Retinal pigment epithelial cell (primary cell): ENCODE measurements around the gene TRIM13.

Experiments
- DNase-seq: peaks from one replicate; pipeline ENCODE4 v3.0.0-alpha.2; 2010; ENCODE audit warnings: low read depth
- H3K4me3 ChIP-seq: 2 replicates; pipeline ENCODE4 v1.5.1; 2011; ENCODE audit warnings: mild to moderate bottlenecking, low read length, control low read depth, moderate library complexity
- TF ChIP-seq, protein P1 (sequence below): conservative IDR thresholded peaks from 2 replicates; pipeline ENCODE4 v1.5.1; 2011; ENCODE audit warnings: low read depth, low read length, control low read depth, inconsistent platforms

The TRIM13 gene

DNA sequence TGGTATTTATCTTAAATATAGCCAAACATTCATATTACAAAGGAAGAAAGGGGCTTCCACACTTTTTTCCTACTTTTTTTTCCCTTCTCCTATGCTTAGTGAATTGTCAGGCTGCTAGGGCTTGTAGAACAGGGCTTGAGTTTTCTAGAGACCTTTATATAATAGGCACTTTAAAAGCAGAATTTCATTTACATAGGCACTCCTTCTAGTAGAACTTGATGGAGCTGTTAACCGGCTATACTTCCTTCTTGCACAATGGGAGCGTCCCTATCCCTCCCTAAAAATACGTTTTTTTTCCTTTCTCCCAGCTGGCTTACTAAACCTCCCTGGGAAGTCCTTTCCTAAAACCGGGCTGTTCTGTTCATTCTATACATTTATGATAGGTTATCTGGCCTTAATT is 1.1 kb downstream of the TRIM13 start:
- TF ChIP-seq, protein P1, sequence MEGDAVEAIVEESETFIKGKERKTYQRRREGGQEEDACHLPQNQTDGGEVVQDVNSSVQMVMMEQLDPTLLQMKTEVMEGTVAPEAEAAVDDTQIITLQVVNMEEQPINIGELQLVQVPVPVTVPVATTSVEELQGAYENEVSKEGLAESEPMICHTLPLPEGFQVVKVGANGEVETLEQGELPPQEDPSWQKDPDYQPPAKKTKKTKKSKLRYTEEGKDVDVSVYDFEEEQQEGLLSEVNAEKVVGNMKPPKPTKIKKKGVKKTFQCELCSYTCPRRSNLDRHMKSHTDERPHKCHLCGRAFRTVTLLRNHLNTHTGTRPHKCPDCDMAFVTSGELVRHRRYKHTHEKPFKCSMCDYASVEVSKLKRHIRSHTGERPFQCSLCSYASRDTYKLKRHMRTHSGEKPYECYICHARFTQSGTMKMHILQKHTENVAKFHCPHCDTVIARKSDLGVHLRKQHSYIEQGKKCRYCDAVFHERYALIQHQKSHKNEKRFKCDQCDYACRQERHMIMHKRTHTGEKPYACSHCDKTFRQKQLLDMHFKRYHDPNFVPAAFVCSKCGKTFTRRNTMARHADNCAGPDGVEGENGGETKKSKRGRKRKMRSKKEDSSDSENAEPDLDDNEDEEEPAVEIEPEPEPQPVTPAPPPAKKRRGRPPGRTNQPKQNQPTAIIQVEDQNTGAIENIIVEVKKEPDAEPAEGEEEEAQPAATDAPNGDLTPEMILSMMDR, result no peak
- peak overlapping the region; percentile 71 for H3K4me3 ChIP-seq
- DNase-seq, result no peak

DNA sequence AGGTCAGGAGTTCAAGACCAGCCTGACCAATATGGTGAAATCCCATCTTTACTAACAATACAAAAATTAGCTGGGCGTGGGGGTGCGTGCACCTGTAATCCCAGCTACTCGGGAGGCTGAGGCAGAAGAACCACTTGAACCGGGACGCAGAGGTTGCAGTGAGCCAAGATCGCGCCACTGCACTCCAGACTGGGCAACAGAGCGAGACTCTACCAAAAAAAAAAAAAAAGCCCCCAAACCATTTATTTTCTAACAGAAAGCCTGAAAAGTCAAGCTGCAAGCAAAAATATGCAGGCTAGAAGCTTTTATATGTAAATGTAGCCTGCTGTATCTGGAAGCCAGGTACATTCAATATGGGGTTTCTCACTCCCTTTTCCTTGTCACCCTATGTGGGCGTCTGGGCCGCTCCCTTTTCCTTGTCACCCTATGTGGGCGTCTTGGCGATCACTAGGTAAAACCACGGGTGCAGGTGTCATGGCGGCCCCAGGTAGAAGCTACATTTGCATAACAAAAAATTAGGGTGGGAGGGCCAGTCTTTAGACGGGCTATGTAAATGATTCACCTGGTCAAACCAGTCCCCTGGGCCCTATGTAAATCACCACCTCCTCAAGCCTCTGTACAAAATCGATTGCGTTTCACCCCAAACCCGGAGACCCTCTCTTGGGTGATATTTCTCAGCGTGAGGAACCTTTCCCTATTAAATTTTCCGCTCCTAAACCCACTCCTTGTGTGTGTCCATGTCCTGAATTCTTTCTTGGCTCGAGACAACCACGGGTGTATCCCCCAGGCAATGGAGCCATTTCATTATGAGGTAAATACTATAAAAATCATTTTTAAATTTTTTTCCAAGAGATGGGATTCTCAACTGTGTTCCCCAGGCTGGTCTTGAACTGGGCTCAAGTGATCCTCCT is 2.1 kb downstream of the TRIM13 start:
- DNase-seq, result no peak
- TF ChIP-seq, protein P1, result no peak
- H3K4me3 ChIP-seq, result peak overlapping the region; percentile 71

DNA sequence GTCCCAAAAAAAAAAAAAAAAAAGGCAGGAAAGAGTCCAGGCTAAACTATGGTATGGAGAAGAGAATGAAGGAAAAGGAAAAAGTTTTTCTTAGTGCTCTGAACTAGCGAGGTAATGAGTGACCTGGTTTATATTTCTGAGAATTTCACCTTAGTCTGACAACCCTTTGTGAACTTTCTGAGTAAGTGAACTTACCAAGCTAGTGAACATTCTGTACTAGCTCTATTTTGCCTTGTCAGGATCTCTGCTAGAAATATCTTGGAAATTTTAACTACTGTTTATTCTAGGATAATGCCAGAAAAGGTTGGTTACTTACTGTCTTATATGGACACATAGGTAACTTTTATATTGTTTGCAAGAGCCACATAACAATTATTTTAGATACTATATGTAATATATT is 4.4 kb downstream of the TRIM13 start:
- DNase-seq, result no peak
- TF ChIP-seq, protein P1, result no peak
- no peak overlapping the region for H3K4me3 ChIP-seq

DNA sequence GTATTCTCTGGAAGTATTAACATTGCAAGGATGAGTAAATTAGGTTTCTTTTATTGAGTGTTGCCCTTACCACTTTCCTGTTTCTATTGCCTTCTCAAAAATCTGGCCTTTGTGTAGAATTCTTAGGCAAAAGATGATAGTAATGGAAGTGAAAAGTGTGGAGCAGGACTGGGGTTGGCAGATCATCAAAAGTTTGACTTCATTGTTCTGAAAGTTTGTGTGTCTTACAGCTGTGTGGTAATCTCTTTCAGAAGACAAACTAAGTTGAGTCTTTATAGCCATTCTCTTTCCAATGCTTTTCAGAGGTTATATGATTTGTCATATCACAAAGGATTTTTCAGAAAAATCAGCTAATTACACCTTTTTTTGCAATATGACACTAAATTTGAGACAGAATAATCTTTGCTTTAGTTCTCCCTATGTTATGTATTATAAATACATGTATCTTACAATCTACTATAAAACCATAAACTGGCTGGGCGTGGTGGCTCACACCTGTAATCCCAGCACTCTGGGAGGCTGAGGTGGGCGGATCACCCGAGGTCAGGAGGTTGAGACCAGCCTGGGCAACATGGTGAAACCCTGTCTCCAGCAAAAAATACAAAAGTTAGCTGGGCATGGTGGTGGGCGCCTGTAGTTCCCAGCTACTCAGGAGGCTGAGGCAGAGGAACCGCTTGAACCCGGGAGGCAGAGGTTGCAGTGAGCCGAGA is 9.7 kb downstream of the TRIM13 start:
- DNase-seq, result no peak
- TF ChIP-seq, protein P1, result no peak
- H3K4me3 ChIP-seq, result no peak overlapping the region

DNA sequence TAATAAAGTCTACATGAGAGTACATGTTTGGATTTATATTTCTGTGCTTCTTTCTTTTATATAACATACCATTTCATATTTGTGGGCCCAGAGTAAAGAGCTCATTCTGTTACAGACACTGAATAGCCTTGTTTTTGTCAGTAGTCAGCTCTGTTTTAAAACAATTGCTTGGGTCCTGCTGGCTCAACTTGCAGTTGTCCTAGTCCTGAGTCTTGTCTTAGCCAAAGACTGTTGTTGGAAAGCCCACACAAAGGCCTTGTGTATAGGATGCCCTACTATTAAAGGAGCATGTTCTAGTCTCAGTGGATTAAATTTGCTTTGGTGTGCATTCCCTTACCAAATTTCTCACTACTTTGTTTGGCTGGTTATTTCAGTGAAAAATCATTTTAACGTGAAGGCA is 14.6 kb downstream of the TRIM13 start:
- TF ChIP-seq, protein P1, result no peak
- no peak overlapping the region for H3K4me3 ChIP-seq
- no peak for DNase-seq

DNA sequence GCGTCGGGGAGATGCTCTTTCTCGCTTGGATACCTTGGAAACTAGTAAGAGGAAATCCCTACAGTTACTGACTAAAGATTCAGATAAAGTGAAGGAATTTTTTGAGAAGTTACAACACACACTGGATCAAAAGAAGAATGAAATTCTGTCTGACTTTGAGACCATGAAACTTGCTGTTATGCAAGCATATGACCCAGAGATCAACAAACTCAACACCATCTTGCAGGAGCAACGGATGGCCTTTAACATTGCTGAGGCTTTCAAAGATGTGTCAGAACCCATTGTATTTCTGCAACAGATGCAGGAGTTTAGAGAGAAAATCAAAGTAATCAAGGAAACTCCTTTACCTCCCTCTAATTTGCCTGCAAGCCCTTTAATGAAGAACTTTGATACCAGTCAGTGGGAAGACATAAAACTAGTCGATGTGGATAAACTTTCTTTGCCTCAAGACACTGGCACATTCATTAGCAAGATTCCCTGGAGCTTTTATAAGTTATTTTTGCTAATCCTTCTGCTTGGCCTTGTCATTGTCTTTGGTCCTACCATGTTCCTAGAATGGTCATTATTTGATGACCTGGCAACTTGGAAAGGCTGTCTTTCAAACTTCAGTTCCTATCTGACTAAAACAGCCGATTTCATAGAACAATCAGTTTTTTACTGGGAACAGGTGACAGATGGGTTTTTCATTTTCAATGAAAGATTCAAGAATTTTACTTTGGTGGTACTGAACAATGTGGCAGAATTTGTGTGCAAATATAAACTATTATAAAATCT is 15.7 kb downstream of the TRIM13 start:
- no peak overlapping the region for H3K4me3 ChIP-seq
- no peak for DNase-seq
- TF ChIP-seq, protein P1, result no peak
